ENCODE results near the gene HTD2. TPM values are rescaled to one million over a fixed set of nuclear protein-coding genes. Genes with fewer than 3 reads are reported as not detected.
A peak's percentile ranks its signal among the peaks of the same experiment; 100 is the strongest.

The HTD2 gene
- total RNA-seq, 1 donor = 8.5 TPM

- no peak overlapping the region for H3K4me3 ChIP-seq (ENCODE audit: low read depth, low read length)
- TF ChIP-seq CTCF (IDR thresholded peaks at IDR 0.05; ENCODE audit: insufficient read depth, low read length) = no peak
- no peak for DNase-seq (ENCODE audit: low read depth)
Measured at GRCh38 chr3:58347984-58348383, 41.7 kb downstream of the HTD2 start.

GRCh38 chr3:58349792-58350626, 43.7 kb downstream of the HTD2 start:
- DNase-seq (ENCODE audit: low read depth) = no peak
- TF ChIP-seq CTCF (IDR thresholded peaks at IDR 0.05; ENCODE audit: insufficient read depth, low read length) = no peak
- no peak overlapping the region for H3K4me3 ChIP-seq (ENCODE audit: low read depth, low read length)

GRCh38 chr3:58350627-58351013, 44.3 kb downstream of the HTD2 start:
- DNase-seq (ENCODE audit: low read depth) = peak; percentile 36
- H3K4me3 ChIP-seq (ENCODE audit: low read depth, low read length) = no peak overlapping the region
- no peak for TF ChIP-seq CTCF (IDR thresholded peaks at IDR 0.05; ENCODE audit: insufficient read depth, low read length)

GRCh38 chr3:58351920-58352319, 45.6 kb downstream of the HTD2 start:
- H3K4me3 ChIP-seq (ENCODE audit: low read depth, low read length) = no peak overlapping the region
- no peak for TF ChIP-seq CTCF (IDR thresholded peaks at IDR 0.05; ENCODE audit: insufficient read depth, low read length)
- no peak for DNase-seq (ENCODE audit: low read depth)

GRCh38 chr3:58352626-58353025, 46.3 kb downstream of the HTD2 start:
- no peak for TF ChIP-seq CTCF (IDR thresholded peaks at IDR 0.05; ENCODE audit: insufficient read depth, low read length)
- no peak for DNase-seq (ENCODE audit: low read depth)
- no peak overlapping the region for H3K4me3 ChIP-seq (ENCODE audit: low read depth, low read length)

GRCh38 chr3:58353722-58354553, 47.6 kb downstream of the HTD2 start:
- no peak overlapping the region for H3K4me3 ChIP-seq (ENCODE audit: low read depth, low read length)
- DNase-seq (ENCODE audit: low read depth) = peak; percentile 54
- TF ChIP-seq CTCF (IDR thresholded peaks at IDR 0.05; ENCODE audit: insufficient read depth, low read length) = peak; percentile 11

Measured in fibroblast of the aortic adventitia (primary cell).